Osteoblast (primary cell): ENCODE data around the gene TGFBR2. TPM values are rescaled to one million over a fixed set of nuclear protein-coding genes. Genes with fewer than 3 reads are reported as not detected.

Experiments used
- DNase-seq: peaks from one replicate; pipeline ENCODE4 v3.0.0; 2011; ENCODE audit warnings: low spot score, mixed read lengths; ENCODE audit not compliant: insufficient read length; ENCODE audit errors: missing footprints
- H2AFZ ChIP-seq: 2 replicates; pipeline ENCODE4 v1.6.0; 2011; ENCODE audit warnings: mild to moderate bottlenecking, low read length
- H3K27ac ChIP-seq: 2 replicates; pipeline ENCODE4 v1.5.1; 2011; ENCODE audit warnings: mild to moderate bottlenecking, low read depth, low read length, moderate library complexity
- H3K27me3 ChIP-seq: 2 replicates; pipeline ENCODE4 v1.6.0; 2012; ENCODE audit warnings: mild to moderate bottlenecking, control low read depth, inconsistent platforms, low read length, moderate library complexity; ENCODE audit not compliant: insufficient read depth
- H3K36me3 ChIP-seq: 2 replicates; pipeline ENCODE4 v1.5.1; 2011; ENCODE audit warnings: mild to moderate bottlenecking, low read length, control low read depth, moderate library complexity; ENCODE audit not compliant: insufficient read depth
- H3K4me1 ChIP-seq: 2 replicates; pipeline ENCODE4 v1.5.1; 2011; ENCODE audit warnings: mild to moderate bottlenecking, low read length, control low read depth, moderate library complexity; ENCODE audit not compliant: insufficient read depth
- H3K4me2 ChIP-seq: 2 replicates; pipeline ENCODE4 v1.6.0; 2011; ENCODE audit warnings: mild to moderate bottlenecking, low read length; ENCODE audit not compliant: insufficient read depth
- H3K4me3 ChIP-seq: fragments of 200-600 bp; sonication (generic); 3 replicates; pipeline ENCODE4 v1.5.1; 2012; ENCODE audit warnings: mild to moderate bottlenecking, low read length, inconsistent platforms; ENCODE audit not compliant: insufficient read depth
- H3K79me2 ChIP-seq: 2 replicates; pipeline ENCODE4 v1.6.0; 2012; ENCODE audit warnings: mild to moderate bottlenecking, low read length, control low read depth, inconsistent platforms; ENCODE audit not compliant: insufficient read depth
- H3K9me3 ChIP-seq: 2 replicates; pipeline ENCODE4 v1.5.1; 2011; ENCODE audit warnings: low read depth, low read length, control low read depth
- H4K20me1 ChIP-seq: 2 replicates; pipeline ENCODE4 v1.6.0; 2012; ENCODE audit warnings: mild to moderate bottlenecking, low read length, control low read depth; ENCODE audit not compliant: insufficient read depth
- CTCF ChIP-seq: IDR thresholded peaks from 2 replicates; pipeline ENCODE4 v1.5.1; 2011; ENCODE audit warnings: mild to moderate bottlenecking, low read depth, low read length, moderate library complexity; ENCODE audit errors: extremely low read depth
- total RNA-seq: library from RNA; depleted of rRNA; stranded (reverse); fragments of >200 nt; gene quantifications from 2 replicates; pipeline ENCODE4 v1.2.3, GENCODE V29; 2012

The TGFBR2 gene
- total RNA-seq, 1 donor: 118 TPM

- Histone ChIP-seq H4K20me1 (peaks cover 49% of the 10 kb centered on the region), H3K27me3 (no peaks in the 10 kb centered on the region), H3K4me3 (no peak overlapping the region), H3K36me3 (peaks cover 5% of the 10 kb centered on the region), H3K9me3 (no peaks in the 10 kb centered on the region), H3K27ac (no peak overlapping the region), H2AFZ (no peak overlapping the region), H3K4me2 (no peak overlapping the region), H3K79me2 (peaks cover 98% of the 10 kb centered on the region), H3K4me1 (peaks cover 49% of the 10 kb centered on the region)
- DNase-seq: no peak
- no peak for TF ChIP-seq CTCF
Measured at GRCh38 chr3:30615615-30616346, 9.4 kb downstream of the TGFBR2 start.

- H3K4me1 ChIP-seq: peaks cover 45% of the 10 kb centered on the region
- H3K79me2 ChIP-seq: peaks cover 97% of the 10 kb centered on the region
- no peak for TF ChIP-seq CTCF
- H3K4me3 ChIP-seq: no peak overlapping the region
- H2AFZ ChIP-seq: no peak overlapping the region
- no peaks in the 10 kb centered on the region for H3K27me3 ChIP-seq
- peaks cover 45% of the 10 kb centered on the region for H4K20me1 ChIP-seq
- H3K4me2 ChIP-seq: no peak overlapping the region
- H3K27ac ChIP-seq: no peak overlapping the region
- no peaks in the 10 kb centered on the region for H3K9me3 ChIP-seq
- H3K36me3 ChIP-seq: peaks cover 5% of the 10 kb centered on the region
- no peak for DNase-seq
Measured at GRCh38 chr3:30616347-30617027, 10.1 kb downstream of the TGFBR2 start.

GRCh38 chr3:30617069-30617468 is 10.7 kb downstream of the TGFBR2 start:
- TF ChIP-seq CTCF: no peak
- Histone ChIP-seq H3K4me3 (no peak overlapping the region), H3K79me2 (peaks cover 97% of the 10 kb centered on the region), H3K27ac (no peak overlapping the region), H3K4me2 (no peak overlapping the region), H3K4me1 (peaks cover 41% of the 10 kb centered on the region), H3K36me3 (peaks cover 5% of the 10 kb centered on the region), H4K20me1 (peaks cover 39% of the 10 kb centered on the region), H3K9me3 (no peaks in the 10 kb centered on the region), H2AFZ (no peak overlapping the region), H3K27me3 (no peaks in the 10 kb centered on the region)
- no peak for DNase-seq

- H3K4me3 ChIP-seq: no peak overlapping the region
- no peak overlapping the region for H3K4me2 ChIP-seq
- H3K4me1 ChIP-seq: peaks cover 42% of the 10 kb centered on the region
- TF ChIP-seq CTCF: no peak
- H4K20me1 ChIP-seq: peaks cover 33% of the 10 kb centered on the region
- no peak overlapping the region for H2AFZ ChIP-seq
- H3K36me3 ChIP-seq: peaks cover 5% of the 10 kb centered on the region
- no peaks in the 10 kb centered on the region for H3K9me3 ChIP-seq
- no peaks in the 10 kb centered on the region for H3K27me3 ChIP-seq
- H3K79me2 ChIP-seq: peaks cover 96% of the 10 kb centered on the region
- no peak for DNase-seq
- no peak overlapping the region for H3K27ac ChIP-seq
Measured at GRCh38 chr3:30617653-30618052, 11.3 kb downstream of the TGFBR2 start.
